ENCODE results near the gene KSR1. TPM values are rescaled to one million over a fixed set of nuclear protein-coding genes. Genes with fewer than 3 reads are reported as not detected.

KSR1 gene
- total RNA-seq, 1 donor, result 15.5 TPM

DNA sequence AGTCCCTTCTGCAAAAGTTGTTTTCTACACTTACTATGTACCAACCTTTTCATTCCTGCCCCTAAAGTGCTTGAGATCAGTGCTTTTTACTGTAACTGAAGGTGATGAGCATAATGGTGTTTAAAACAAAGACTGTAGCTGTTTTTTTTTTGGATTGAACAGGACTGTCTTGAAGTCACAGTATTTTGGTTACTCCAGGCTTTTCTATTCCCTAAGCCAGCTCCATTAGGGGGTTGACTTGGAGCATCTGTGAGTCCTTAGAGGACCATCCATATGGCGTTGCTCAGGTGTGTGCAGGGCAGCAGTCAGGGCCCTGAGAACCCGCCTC lies 145.7 kb downstream of the KSR1 start:
- H3K4me3 ChIP-seq (ENCODE audit: low read depth, low read length), result no peak overlapping the region
- TF ChIP-seq, protein P1, sequence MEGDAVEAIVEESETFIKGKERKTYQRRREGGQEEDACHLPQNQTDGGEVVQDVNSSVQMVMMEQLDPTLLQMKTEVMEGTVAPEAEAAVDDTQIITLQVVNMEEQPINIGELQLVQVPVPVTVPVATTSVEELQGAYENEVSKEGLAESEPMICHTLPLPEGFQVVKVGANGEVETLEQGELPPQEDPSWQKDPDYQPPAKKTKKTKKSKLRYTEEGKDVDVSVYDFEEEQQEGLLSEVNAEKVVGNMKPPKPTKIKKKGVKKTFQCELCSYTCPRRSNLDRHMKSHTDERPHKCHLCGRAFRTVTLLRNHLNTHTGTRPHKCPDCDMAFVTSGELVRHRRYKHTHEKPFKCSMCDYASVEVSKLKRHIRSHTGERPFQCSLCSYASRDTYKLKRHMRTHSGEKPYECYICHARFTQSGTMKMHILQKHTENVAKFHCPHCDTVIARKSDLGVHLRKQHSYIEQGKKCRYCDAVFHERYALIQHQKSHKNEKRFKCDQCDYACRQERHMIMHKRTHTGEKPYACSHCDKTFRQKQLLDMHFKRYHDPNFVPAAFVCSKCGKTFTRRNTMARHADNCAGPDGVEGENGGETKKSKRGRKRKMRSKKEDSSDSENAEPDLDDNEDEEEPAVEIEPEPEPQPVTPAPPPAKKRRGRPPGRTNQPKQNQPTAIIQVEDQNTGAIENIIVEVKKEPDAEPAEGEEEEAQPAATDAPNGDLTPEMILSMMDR (IDR thresholded peaks at IDR 0.05; ENCODE audit: insufficient read depth, low read depth, low read length), result no peak
- no peak for DNase-seq (ENCODE audit: low read depth)

DNA sequence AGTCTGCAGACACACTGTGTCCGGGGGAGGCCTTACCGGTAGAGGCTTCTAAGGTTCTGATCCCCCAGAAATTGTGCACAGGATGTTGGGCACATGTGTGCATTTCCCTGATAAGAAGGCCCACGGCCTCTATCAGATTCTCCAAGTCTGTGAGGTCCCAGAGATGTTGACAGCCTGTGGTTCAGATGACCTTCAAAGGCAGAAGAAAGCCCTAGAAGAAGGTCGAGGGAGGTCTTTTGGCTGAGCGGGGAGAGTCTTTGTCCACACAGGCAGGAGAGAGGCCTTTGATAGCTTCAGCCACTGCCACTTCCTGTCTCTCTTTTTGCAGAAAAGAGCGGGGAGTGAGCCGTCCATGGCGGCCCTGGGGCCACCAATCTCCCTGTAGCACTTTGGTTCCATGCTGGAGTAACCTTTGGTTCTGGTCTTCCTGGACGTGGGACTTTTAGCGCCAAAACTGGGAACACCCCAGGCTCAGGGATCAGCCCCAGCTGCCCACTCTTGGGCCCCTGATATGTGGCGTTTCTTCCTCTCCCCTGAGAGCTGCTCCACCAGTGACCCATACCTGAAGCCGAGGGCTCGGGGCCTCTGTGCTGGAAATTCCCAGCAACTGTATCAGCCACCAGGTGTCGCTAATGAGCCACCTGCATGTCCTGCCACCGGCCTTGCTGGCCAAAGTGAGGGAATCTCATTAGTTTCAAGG lies 146.6 kb downstream of the KSR1 start:
- peak; percentile 64 for DNase-seq (ENCODE audit: low read depth)
- TF ChIP-seq, protein P1 (IDR thresholded peaks at IDR 0.05; ENCODE audit: insufficient read depth, low read depth, low read length), result peak; percentile 96
- no peak overlapping the region for H3K4me3 ChIP-seq (ENCODE audit: low read depth, low read length)

DNA sequence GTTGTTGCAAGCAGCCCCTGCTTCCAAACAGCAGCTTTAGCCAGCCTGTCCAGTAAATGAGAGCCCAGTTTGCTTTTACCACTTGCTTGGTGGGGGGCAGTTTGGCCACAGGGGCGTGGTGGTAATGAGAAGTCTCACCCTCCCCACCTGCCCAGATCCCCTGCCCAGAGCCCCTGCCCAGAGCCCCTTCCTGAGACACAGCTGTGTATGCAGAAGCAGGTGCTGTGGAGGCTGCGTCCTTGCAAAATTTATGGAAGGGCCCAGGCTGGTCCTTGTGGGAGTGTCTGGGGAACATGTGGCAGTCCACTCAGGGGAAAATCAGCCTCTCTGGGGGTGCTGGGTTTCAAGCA lies 147.1 kb downstream of the KSR1 start:
- no peak for DNase-seq (ENCODE audit: low read depth)
- TF ChIP-seq, protein P1 (IDR thresholded peaks at IDR 0.05; ENCODE audit: insufficient read depth, low read depth, low read length), result no peak
- no peak overlapping the region for H3K4me3 ChIP-seq (ENCODE audit: low read depth, low read length)

DNA sequence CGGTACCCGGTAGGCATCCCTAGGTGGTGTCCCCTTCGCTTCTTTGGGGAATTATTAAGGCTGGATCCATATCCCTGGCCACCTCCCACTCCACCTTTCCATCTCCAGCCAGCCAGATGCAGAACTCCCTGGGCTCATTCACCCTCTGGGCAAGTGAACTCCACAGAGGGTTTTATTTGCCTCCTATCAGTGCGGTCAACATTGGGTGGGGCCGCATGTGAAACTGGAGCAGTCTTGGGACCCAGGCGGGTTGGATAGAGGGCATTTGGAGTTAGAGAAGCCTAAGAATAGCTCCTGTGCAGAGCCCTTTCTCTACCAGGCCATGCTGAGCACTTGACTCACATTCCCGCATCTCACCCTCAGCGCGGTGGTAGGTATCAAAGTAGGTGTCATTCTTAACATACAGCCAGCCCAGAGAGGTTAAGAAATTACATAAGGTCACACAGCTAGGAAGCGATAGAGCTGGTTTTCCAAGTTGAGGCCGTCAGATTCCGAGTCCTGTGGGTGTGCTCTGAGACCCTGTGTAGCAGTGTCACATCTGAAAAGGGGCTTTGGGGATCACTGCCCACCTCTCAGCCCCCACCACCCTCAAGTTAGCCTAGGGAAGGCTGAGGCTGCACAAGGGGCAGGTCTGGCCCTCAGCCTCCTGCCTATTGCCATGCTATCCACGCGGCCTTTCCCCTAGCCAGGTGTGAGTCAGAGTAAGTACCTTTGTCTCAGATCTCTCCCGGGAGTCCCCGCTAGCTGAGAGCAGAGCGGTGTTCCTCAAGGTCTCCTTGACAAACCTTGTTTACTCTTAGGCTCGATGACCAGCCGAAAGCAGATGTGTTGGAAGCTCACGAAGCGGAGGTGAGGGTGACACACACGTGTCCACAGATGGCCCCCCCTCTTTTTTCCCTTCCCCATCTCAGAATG lies 147.9 kb downstream of the KSR1 start:
- H3K4me3 ChIP-seq (ENCODE audit: low read depth, low read length), result no peak overlapping the region
- no peak for DNase-seq (ENCODE audit: low read depth)
- TF ChIP-seq, protein P1 (IDR thresholded peaks at IDR 0.05; ENCODE audit: insufficient read depth, low read depth, low read length), result no peak

DNA sequence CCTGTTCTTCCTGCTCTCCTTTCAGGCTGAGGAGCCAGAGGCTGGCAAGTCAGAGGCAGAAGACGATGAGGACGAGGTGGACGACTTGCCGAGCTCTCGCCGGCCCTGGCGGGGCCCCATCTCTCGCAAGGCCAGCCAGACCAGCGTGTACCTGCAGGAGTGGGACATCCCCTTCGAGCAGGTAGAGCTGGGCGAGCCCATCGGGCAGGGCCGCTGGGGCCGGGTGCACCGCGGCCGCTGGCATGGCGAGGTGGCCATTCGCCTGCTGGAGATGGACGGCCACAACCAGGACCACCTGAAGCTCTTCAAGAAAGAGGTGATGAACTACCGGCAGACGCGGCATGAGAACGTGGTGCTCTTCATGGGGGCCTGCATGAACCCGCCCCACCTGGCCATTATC lies 149.2 kb downstream of the KSR1 start:
- TF ChIP-seq, protein P1 (IDR thresholded peaks at IDR 0.05; ENCODE audit: insufficient read depth, low read depth, low read length), result no peak
- H3K4me3 ChIP-seq (ENCODE audit: low read depth, low read length), result no peak overlapping the region
- DNase-seq (ENCODE audit: low read depth), result no peak

DNA sequence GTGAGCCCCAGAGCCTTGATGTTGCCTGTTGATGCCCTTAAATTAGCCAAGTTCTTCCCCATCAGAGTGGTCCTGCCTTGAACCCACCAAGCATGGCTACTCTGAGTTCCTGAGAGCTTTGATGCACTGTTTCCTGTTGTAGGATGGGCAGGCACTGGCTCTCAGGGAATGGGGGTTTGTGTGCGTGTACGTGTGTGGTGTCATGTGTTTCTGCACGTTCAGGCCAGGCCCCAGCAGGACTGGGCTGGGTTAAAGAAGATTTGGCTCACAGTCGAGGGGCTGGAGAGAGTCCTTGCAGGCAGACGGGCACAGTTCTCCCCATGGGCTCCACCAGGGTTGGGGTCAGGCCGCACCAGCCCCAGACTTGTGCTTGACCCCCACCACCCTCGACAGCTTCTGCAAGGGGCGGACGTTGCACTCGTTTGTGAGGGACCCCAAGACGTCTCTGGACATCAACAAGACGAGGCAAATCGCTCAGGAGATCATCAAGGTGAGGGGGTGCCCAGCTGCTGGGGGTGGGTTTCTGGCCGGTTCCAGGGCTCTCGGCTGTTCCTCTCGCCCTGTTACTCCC lies 151.4 kb downstream of the KSR1 start:
- TF ChIP-seq, protein P1 (IDR thresholded peaks at IDR 0.05; ENCODE audit: insufficient read depth, low read depth, low read length), result no peak
- no peak for DNase-seq (ENCODE audit: low read depth)
- H3K4me3 ChIP-seq (ENCODE audit: low read depth, low read length), result no peak overlapping the region

Measured in fibroblast of villous mesenchyme (primary cell).